H1 (cell line): ENCODE measurements around the gene RAB41. TPM values are rescaled to one million over a fixed set of nuclear protein-coding genes. Genes with fewer than 3 reads are reported as not detected.

Experiments used
- CTCF ChIA-PET: fragments of 300-600 bp; sonication (Branson Sonifier 250); formaldehyde crosslinking; loops from one replicate; lab custom pipeline; 2021; ENCODE audit not compliant: partially characterized antibody; lab: Charles Lee
- POLR2A ChIA-PET: fragments of 300-600 bp; sonication (Branson Sonifier 250); formaldehyde crosslinking; loops from one replicate; lab custom pipeline; 2021; ENCODE audit warnings: inconsistent platforms; ENCODE audit not compliant: partially characterized antibody; lab: Charles Lee
- DNase-seq, 2 experiments: peaks; one replicate each; pipeline versions ENCODE4 v3.0.0 to v3.0.0-alpha.2; 2010 to 2022; ENCODE audit warnings: low spot score in 2 of 2, low read depth in 1 of 2, mixed read lengths in 1 of 2
- FAIRE-seq: peaks from 2 replicates; lab custom pipeline; 2011; peaks lifted over from hg19 to GRCh38; lab: Jason Lieb, UNC
- H2AFZ ChIP-seq: 2 replicates; pipeline ENCODE4 v1.8.1; 2012; ENCODE audit warnings: low read length, inconsistent platforms
- H2AK5ac ChIP-seq: 2 replicates; pipeline ENCODE4 v1.6.1; 2013; ENCODE audit warnings: low read depth, low read length
- H2BK120ac ChIP-seq: replicated peaks from 2 replicates; pipeline ENCODE3; 2013; ENCODE audit warnings: low read depth, low read length, inconsistent platforms
- H2BK12ac ChIP-seq: 2 replicates; pipeline ENCODE4 v1.6.1; 2013; ENCODE audit warnings: low read depth, low read length
- H2BK15ac ChIP-seq: 2 replicates; pipeline ENCODE4 v1.6.1; 2013; ENCODE audit warnings: low read length
- H2BK20ac ChIP-seq: 2 replicates; pipeline ENCODE4 v1.6.1; 2013; ENCODE audit warnings: low read length
- H2BK5ac ChIP-seq: 2 replicates; pipeline ENCODE4 v1.6.1; 2013; ENCODE audit warnings: low read depth, low read length
- H3K14ac ChIP-seq: 2 replicates; pipeline ENCODE4 v1.6.1; 2013; ENCODE audit warnings: inconsistent platforms; ENCODE audit not compliant: insufficient read length
- H3K18ac ChIP-seq: 2 replicates; pipeline ENCODE4 v1.6.1; 2013; ENCODE audit warnings: low read length; ENCODE audit errors: extremely low read depth
- H3K23ac ChIP-seq: 2 replicates; pipeline ENCODE4 v1.6.1; 2013; ENCODE audit warnings: inconsistent platforms; ENCODE audit not compliant: insufficient read length
- H3K23me2 ChIP-seq: 2 replicates; pipeline ENCODE4 v1.6.1; 2013; ENCODE audit warnings: low read depth, low read length
- H3K27ac ChIP-seq: 2 replicates; pipeline ENCODE4 v1.6.1; 2011; ENCODE audit warnings: low read depth, low read length, inconsistent platforms
- H3K27me3 ChIP-seq, 4 experiments: replicated peaks in 1 of 4; 1 replicate in 1 of 4; 2 replicates in 3 of 4; pipeline versions ENCODE4 v1.6.1 to v1.8.1; 2011 to 2013; ENCODE audit warnings: low read length in 3 of 4, mild to moderate bottlenecking in 3 of 4, inconsistent platforms in 2 of 4, mixed read lengths in 2 of 4, moderate library complexity in 1 of 4; ENCODE audit not compliant: control insufficient read depth in 3 of 4, insufficient read depth in 3 of 4; ENCODE audit errors: extremely low read depth in 1 of 4
- H3K36me3 ChIP-seq, 4 experiments: 2 replicates each; pipeline versions ENCODE4 v1.6.1 to v1.8.1; 2011 to 2013; ENCODE audit warnings: mild to moderate bottlenecking in 4 of 4, low read length in 3 of 4, moderate library complexity in 2 of 4, control low read depth in 1 of 4, inconsistent platforms in 1 of 4; ENCODE audit not compliant: insufficient read depth in 4 of 4, control insufficient read depth in 2 of 4
- H3K4ac ChIP-seq: replicated peaks from 2 replicates; pipeline ENCODE3; 2013; ENCODE audit warnings: low read length, low read depth, mixed read lengths, inconsistent platforms; ENCODE audit not compliant: insufficient read length
- H3K4me1 ChIP-seq, 4 experiments: replicated peaks in 1 of 4; 1 replicate in 1 of 4; 2 replicates in 3 of 4; pipeline versions ENCODE4 v1.6.1 to v1.8.1; 2011 to 2013; ENCODE audit warnings: low read length in 3 of 4, inconsistent platforms in 2 of 4, mixed read lengths in 1 of 4; ENCODE audit not compliant: insufficient read depth in 4 of 4, control insufficient read depth in 3 of 4
- H3K4me2 ChIP-seq, 2 experiments: 2 replicates each; pipeline versions ENCODE4 v1.6.1 to v1.8.1; 2011 to 2013; ENCODE audit warnings: low read depth in 2 of 2, low read length in 2 of 2, control low read depth in 1 of 2, inconsistent platforms in 1 of 2, mild to moderate bottlenecking in 1 of 2; ENCODE audit not compliant: insufficient read depth in 1 of 2
- H3K4me3 ChIP-seq, 4 experiments: fragments of 200-600, 300-600 bp in 1 of 4; sonication (generic), shearing (Covaris generic), sonication (Bioruptor Twin) in 1 of 4; 2 replicates each; pipeline versions ENCODE4 v1.5.1 to v1.8.1; 2011 to 2016; ENCODE audit warnings: low read length in 4 of 4, low read depth in 3 of 4, control low read depth in 2 of 4, inconsistent platforms in 2 of 4, mild to moderate bottlenecking in 2 of 4, mixed read lengths in 1 of 4, moderate library complexity in 1 of 4; ENCODE audit not compliant: insufficient read depth in 2 of 4; ENCODE audit errors: extremely low read depth in 1 of 4
- H3K56ac ChIP-seq: replicated peaks from 2 replicates; pipeline ENCODE3; 2013; ENCODE audit warnings: low read depth, mild to moderate bottlenecking, mixed read lengths, low read length, inconsistent platforms; ENCODE audit not compliant: insufficient read length
- H3K79me1 ChIP-seq: 2 replicates; pipeline ENCODE4 v1.6.1; 2013; ENCODE audit warnings: low read depth, low read length, control low read depth
- H3K79me2 ChIP-seq, 2 experiments: 2 replicates each; pipeline versions ENCODE4 v1.6.1 to v1.8.1; 2012 to 2013; ENCODE audit warnings: low read length in 2 of 2, mild to moderate bottlenecking in 2 of 2, inconsistent platforms in 1 of 2; ENCODE audit not compliant: insufficient read depth in 2 of 2, control insufficient read depth in 1 of 2
- H3K9ac ChIP-seq, 4 experiments: replicated peaks in 1 of 4; 1 replicate in 1 of 4; 2 replicates in 3 of 4; pipeline versions ENCODE4 v1.6.1 to v1.8.1; 2011 to 2013; ENCODE audit warnings: low read depth in 3 of 4, low read length in 3 of 4, control low read depth in 2 of 4, mild to moderate bottlenecking in 2 of 4, moderate library complexity in 2 of 4, inconsistent platforms in 1 of 4; ENCODE audit errors: extremely low read depth in 1 of 4
- H3K9me3 ChIP-seq, 2 experiments: 2 replicates each; pipeline versions ENCODE4 v1.6.1 to v1.8.1; 2012 to 2013; ENCODE audit warnings: mild to moderate bottlenecking in 2 of 2, moderate library complexity in 2 of 2, control low read depth in 1 of 2, inconsistent platforms in 1 of 2, low read depth in 1 of 2, low read length in 1 of 2, mixed read lengths in 1 of 2; ENCODE audit not compliant: insufficient read depth in 2 of 2
- H4K20me1 ChIP-seq, 2 experiments: replicated peaks in 1 of 2; 2 replicates each; pipeline versions ENCODE3 to v1.8.1; 2011 to 2013; ENCODE audit warnings: inconsistent platforms in 2 of 2, low read length in 2 of 2, mild to moderate bottlenecking in 1 of 2; ENCODE audit not compliant: insufficient read depth in 2 of 2, control insufficient read depth in 1 of 2
- H4K5ac ChIP-seq: 2 replicates; pipeline ENCODE4 v1.6.1; 2013; ENCODE audit warnings: low read length, low read depth, mixed read lengths, inconsistent platforms; ENCODE audit not compliant: insufficient read length
- H4K8ac ChIP-seq: 2 replicates; pipeline ENCODE4 v1.8.0; 2013; ENCODE audit warnings: mild to moderate bottlenecking, moderate library complexity, low read length, inconsistent platforms; ENCODE audit not compliant: insufficient read depth; ENCODE audit errors: extremely low read depth
- H4K91ac ChIP-seq: replicated peaks from 2 replicates; pipeline ENCODE3; 2013; ENCODE audit warnings: low read length, mixed read lengths, inconsistent platforms; ENCODE audit not compliant: insufficient read length
- BACH1 ChIP-seq: IDR thresholded peaks from 2 replicates; pipeline ENCODE4 v1.6.1; 2012; ENCODE audit warnings: low read length, improper control_type of control experiment
- CHD1 ChIP-seq: IDR thresholded peaks from 2 replicates; pipeline ENCODE4 v1.6.1; 2012; ENCODE audit warnings: low read depth, low read length, improper control_type of control experiment
- CTCF ChIP-seq, 3 experiments: IDR thresholded peaks; 1 replicate in 2 of 3; 2 replicates in 1 of 3; pipeline versions ENCODE4 v1.5.1 to v1.6.1; 2011; ENCODE audit warnings: low read length in 3 of 3, mild to moderate bottlenecking in 3 of 3, inconsistent platforms in 2 of 3, low read depth in 1 of 3, moderate library complexity in 1 of 3; ENCODE audit not compliant: insufficient read depth in 1 of 3; ENCODE audit errors: control extremely low read depth in 1 of 3
- GABPA ChIP-seq: IDR thresholded peaks from 2 replicates; pipeline ENCODE4 v1.6.1; 2011; ENCODE audit warnings: mild to moderate bottlenecking, low read length, moderate library complexity, borderline replicate concordance; ENCODE audit not compliant: insufficient read depth
- HDAC6 ChIP-seq: IDR thresholded peaks from one replicate; pipeline ENCODE4 v1.7.1; 2012; ENCODE audit warnings: low read depth, mild to moderate bottlenecking, inconsistent platforms, low read length, moderate library complexity
- NANOG ChIP-seq: IDR thresholded peaks from 2 replicates; pipeline ENCODE4 v1.6.1; 2011; ENCODE audit warnings: low read length, low read depth, mild to moderate bottlenecking, inconsistent platforms; ENCODE audit not compliant: insufficient read depth, poor library complexity, severe bottlenecking
- POLR2A ChIP-seq, 2 experiments: IDR thresholded peaks; 1 replicate in 1 of 2; 2 replicates in 1 of 2; pipeline ENCODE4 v1.6.1; 2011; ENCODE audit warnings: low read depth in 2 of 2, low read length in 2 of 2, mild to moderate bottlenecking in 2 of 2; ENCODE audit errors: control extremely low read depth in 1 of 2
- POLR2AphosphoS5 ChIP-seq: IDR thresholded peaks from 2 replicates; pipeline ENCODE4 v1.6.1; 2011; ENCODE audit warnings: low read depth, low read length
- RXRA ChIP-seq: IDR thresholded peaks from 2 replicates; pipeline ENCODE4 v1.6.1; 2011; ENCODE audit warnings: low read depth, mild to moderate bottlenecking, low read length, moderate library complexity; ENCODE audit not compliant: insufficient read depth
- SIRT6 ChIP-seq: IDR thresholded peaks from one replicate; pipeline ENCODE4 v1.7.1; 2012; ENCODE audit warnings: low read length, inconsistent platforms
- SRF ChIP-seq: IDR thresholded peaks from 2 replicates; pipeline ENCODE4 v1.6.1; 2011; ENCODE audit warnings: mild to moderate bottlenecking, low read depth, low read length, moderate library complexity
- ZNF274 ChIP-seq: IDR thresholded peaks from 2 replicates; pipeline ENCODE4 v1.7.0; 2012; ENCODE audit warnings: low read length, borderline replicate concordance; ENCODE audit errors: extremely low read depth
- polyA plus RNA-seq, 7 experiments: library from polyadenylated mRNA; depleted of rRNA in 3 of 7; stranded (reverse) in 5 of 7; unstranded in 2 of 7; fragments of >200 nt in 5 of 7; fragments of 200-250 nt in 2 of 7; gene quantifications; 1 replicate in 5 of 7; 2 replicates in 1 of 7; 4 replicates in 1 of 7; pipeline versions ENCODE4 v1.2.1 to v1.2.3, GENCODE V29; 2011 to 2013; ENCODE audit warnings: missing spikeins in 2 of 7, mixed read lengths in 2 of 7
- total RNA-seq: library from RNA; stranded (reverse); fragmentation: NEBNext Ultra II Directional; extraction: Animal tissue kit (Norgen Biotek cat#: 25700); gene quantifications from 2 replicates; pipeline ENCODE4 v1.2.1, GENCODE V29; 2021

The RAB41 gene
- total and polyA plus RNA-seq, 2 of the 8 experiments (the other 6 are each of a cell fraction or from before 2014, with no cell fraction given): not detected

DNA sequence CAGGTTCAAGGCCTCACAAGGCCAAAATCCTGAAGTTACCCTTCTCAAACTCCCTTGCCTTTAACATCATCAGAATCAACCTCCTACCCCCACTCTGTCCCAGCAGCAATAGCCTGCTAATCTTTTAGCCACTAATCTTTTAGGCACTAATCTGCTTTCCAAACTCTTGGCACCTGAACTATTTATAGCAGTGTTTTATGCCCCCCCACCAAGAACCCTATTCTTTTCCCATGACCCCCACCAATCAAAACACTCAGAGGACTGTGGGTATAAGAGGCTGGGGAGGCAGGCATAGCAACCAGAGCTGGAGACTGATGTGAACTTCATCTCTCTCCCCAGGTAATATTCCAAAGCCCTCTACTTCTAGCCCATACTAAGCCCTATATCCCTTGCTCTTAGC lies 13.9 kb upstream of the RAB41 start, which contains the start of gene ARR3:
Gene ARR3 (plus strand): TSS at position 301 of the 400 bp plus-strand sequence. CDS start 1,052 bp downstream, outside the sequence.
- Histone ChIP-seq H3K4me1 (no peaks in the 10 kb centered on the region), H3K9me3 (no peaks in the 10 kb centered on the region), H2BK15ac (no peak within 1 kb of the TSS), H3K36me3 (no peaks in the 10 kb centered on the region), H3K4ac (no peak within 1 kb of the TSS), H3K18ac (no peak within 1 kb of the TSS), H4K8ac (no peak within 1 kb of the TSS), H2BK5ac (no peak within 1 kb of the TSS), H3K4me3 (no peak within 1 kb of the TSS), H2AFZ (no peak within 1 kb of the TSS), H3K23ac (no peak within 1 kb of the TSS), H2BK20ac (no peak within 1 kb of the TSS), H3K79me2 (no peaks in the 10 kb centered on the region), H3K9ac (no peak within 1 kb of the TSS), H2AK5ac (no peak within 1 kb of the TSS), H4K91ac (no peak within 1 kb of the TSS), H4K5ac (no peak within 1 kb of the TSS), H3K27ac (no peak within 1 kb of the TSS), H4K20me1 (no peaks in the 10 kb centered on the region), H3K27me3 (no peaks in the 10 kb centered on the region), H2BK120ac (no peak within 1 kb of the TSS), H2BK12ac (no peak within 1 kb of the TSS), H3K23me2 (no peaks in the 10 kb centered on the region; the same call in 1 of the 2 replicates), H3K56ac (no peak within 1 kb of the TSS), H3K14ac (no peak within 1 kb of the TSS), H3K4me2 (no peak within 1 kb of the TSS), H3K79me1 (no peaks in the 10 kb centered on the region)
- ChIA-PET CTCF (no interaction called here), POLR2A (no interaction called here)
- no peak for TF ChIP-seq CTCF (IDR thresholded peaks at IDR 0.05; ENCODE audit: control extremely low read depth in 1 of 3, insufficient read depth in 1 of 3, low read depth in 1 of 3, low read length in 3 of 3)
- TF ChIP-seq GABPA: no peak
- no peak for TF ChIP-seq SIRT6
- no peak for TF ChIP-seq POLR2AphosphoS5
- TF ChIP-seq HDAC6: no peak
- TF ChIP-seq CHD1: no peak
- TF ChIP-seq ZNF274: no peak
- no peak for TF ChIP-seq POLR2A (IDR thresholded peaks at IDR 0.05; ENCODE audit: control extremely low read depth in 1 of 2, low read depth in 2 of 2, low read length in 2 of 2)
- no peak for TF ChIP-seq SRF
- no peak for TF ChIP-seq NANOG
- no peak for TF ChIP-seq BACH1
- TF ChIP-seq RXRA: no peak
- FAIRE-seq (no peak), DNase-seq (no peak)
